ENCODE results near the gene RNF38. TPM values are rescaled to one million over a fixed set of nuclear protein-coding genes. Genes with fewer than 3 reads are reported as not detected.

Gene RNF38
- total RNA-seq, 1 donor from 2014 or later, result 39.6 TPM

DNA sequence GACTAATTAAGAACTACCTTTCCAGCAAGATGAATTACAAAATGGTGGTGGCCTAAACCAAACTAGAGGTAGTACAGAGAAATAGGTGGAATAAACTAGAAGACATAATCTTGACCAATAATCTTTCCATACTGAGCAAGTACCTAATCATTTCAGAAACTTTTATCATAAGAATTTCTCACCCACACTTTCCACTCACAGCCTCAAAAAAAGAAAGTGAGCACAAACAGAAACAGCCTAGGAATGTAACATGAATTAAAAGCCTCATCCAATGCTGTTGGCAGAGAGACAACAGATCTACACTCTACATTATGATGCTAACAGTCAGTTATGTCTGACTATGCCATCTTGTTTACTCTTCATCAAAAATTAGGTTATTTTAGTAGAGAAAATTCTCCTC is 1.3 kb downstream of the RNF38 start:
- Mint-ChIP-seq H3K27ac (ENCODE audit: unreplicated experiment) (peak overlapping the region; percentile 21), H3K4me1 (ENCODE audit: low read depth, unreplicated experiment) (peaks cover 23% of the 10 kb centered on the region), H3K36me3 (ENCODE audit: low read depth, unreplicated experiment) (no peaks in the 10 kb centered on the region), H3K27me3 (ENCODE audit: low read depth, unreplicated experiment) (no peaks in the 10 kb centered on the region), H3K9me3 (ENCODE audit: unreplicated experiment) (no peaks in the 10 kb centered on the region), H3K4me3 (ENCODE audit: unreplicated experiment) (peak overlapping the region; percentile 79)
- TF ChIP-seq EZH2 (IDR thresholded peaks at IDR 0.05; ENCODE audit: insufficient read depth, low read length), result no peak
- TF ChIP-seq, protein P1, sequence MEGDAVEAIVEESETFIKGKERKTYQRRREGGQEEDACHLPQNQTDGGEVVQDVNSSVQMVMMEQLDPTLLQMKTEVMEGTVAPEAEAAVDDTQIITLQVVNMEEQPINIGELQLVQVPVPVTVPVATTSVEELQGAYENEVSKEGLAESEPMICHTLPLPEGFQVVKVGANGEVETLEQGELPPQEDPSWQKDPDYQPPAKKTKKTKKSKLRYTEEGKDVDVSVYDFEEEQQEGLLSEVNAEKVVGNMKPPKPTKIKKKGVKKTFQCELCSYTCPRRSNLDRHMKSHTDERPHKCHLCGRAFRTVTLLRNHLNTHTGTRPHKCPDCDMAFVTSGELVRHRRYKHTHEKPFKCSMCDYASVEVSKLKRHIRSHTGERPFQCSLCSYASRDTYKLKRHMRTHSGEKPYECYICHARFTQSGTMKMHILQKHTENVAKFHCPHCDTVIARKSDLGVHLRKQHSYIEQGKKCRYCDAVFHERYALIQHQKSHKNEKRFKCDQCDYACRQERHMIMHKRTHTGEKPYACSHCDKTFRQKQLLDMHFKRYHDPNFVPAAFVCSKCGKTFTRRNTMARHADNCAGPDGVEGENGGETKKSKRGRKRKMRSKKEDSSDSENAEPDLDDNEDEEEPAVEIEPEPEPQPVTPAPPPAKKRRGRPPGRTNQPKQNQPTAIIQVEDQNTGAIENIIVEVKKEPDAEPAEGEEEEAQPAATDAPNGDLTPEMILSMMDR (IDR thresholded peaks at IDR 0.05; ENCODE audit: insufficient read depth, low read depth, low read length), result no peak
- H3K36me3 ChIP-seq (ENCODE audit: insufficient read depth, low read length), result no peaks in the 10 kb centered on the region
- H2AFZ ChIP-seq (ENCODE audit: low read depth, low read length), result no peak overlapping the region
- H3K9ac ChIP-seq (ENCODE audit: low read length), result peak overlapping the region; percentile 50
- peak overlapping the region; percentile 96 for H3K4me2 ChIP-seq (ENCODE audit: low read length)
- H4K20me1 ChIP-seq (ENCODE audit: insufficient read depth, low read length), result peaks cover 40% of the 10 kb centered on the region
- peak; percentile 78 for DNase-seq (ENCODE audit: low read depth)
- FAIRE-seq, result no peak
- H3K27me3 ChIP-seq (ENCODE audit: insufficient read depth, low read length), result no peaks in the 10 kb centered on the region
- H3K4me3 ChIP-seq (ENCODE audit: insufficient read depth, low read depth, low read length), result peak overlapping the region; percentile 43
- H3K9me3 ChIP-seq (ENCODE audit: insufficient read depth, low read depth, low read length), result no peaks in the 10 kb centered on the region
- H3K4me1 ChIP-seq (ENCODE audit: insufficient read depth, low read length), result peaks cover 16% of the 10 kb centered on the region
- H3K27ac ChIP-seq (ENCODE audit: low read depth, low read length), result peak overlapping the region; percentile 62
- peaks cover 69% of the 10 kb centered on the region for H3K79me2 ChIP-seq (ENCODE audit: insufficient read depth, low read length)

DNA sequence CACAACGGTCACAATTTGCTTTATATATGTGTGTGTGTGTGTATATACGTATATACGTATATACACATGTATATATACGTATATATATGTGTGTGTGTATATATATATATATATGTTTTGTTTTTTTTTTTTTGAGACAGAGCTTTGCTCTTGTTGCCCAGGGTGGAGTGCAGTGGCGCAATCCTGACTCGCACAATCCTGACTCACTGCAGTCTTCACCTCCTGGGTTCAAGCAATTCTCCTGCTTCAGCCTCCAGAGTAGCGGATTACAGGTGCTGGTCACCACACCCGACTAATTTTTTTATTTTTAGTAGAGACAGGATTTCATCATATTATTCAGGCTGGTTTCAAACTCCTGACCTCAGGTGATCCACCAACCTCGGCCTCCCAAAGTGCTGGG is 3.1 kb downstream of the RNF38 start:
- Histone ChIP-seq H3K9me3 (ENCODE audit: insufficient read depth, low read depth, low read length) (no peaks in the 10 kb centered on the region), H3K36me3 (ENCODE audit: insufficient read depth, low read length) (peaks cover 2% of the 10 kb centered on the region), H3K9ac (ENCODE audit: low read length) (no peak overlapping the region), H4K20me1 (ENCODE audit: insufficient read depth, low read length) (peaks cover 57% of the 10 kb centered on the region), H3K4me1 (ENCODE audit: insufficient read depth, low read length) (peaks cover 16% of the 10 kb centered on the region), H2AFZ (ENCODE audit: low read depth, low read length) (no peak overlapping the region), H3K27me3 (ENCODE audit: insufficient read depth, low read length) (no peaks in the 10 kb centered on the region), H3K27ac (ENCODE audit: low read depth, low read length) (no peak overlapping the region), H3K4me3 (ENCODE audit: insufficient read depth, low read depth, low read length) (no peak overlapping the region), H3K4me2 (ENCODE audit: low read length) (no peak overlapping the region), H3K79me2 (ENCODE audit: insufficient read depth, low read length) (peaks cover 87% of the 10 kb centered on the region)
- Mint-ChIP-seq H3K4me3 (ENCODE audit: unreplicated experiment) (no peak overlapping the region), H3K36me3 (ENCODE audit: low read depth, unreplicated experiment) (no peaks in the 10 kb centered on the region), H3K9me3 (ENCODE audit: unreplicated experiment) (no peaks in the 10 kb centered on the region), H3K4me1 (ENCODE audit: low read depth, unreplicated experiment) (peaks cover 26% of the 10 kb centered on the region), H3K27ac (ENCODE audit: unreplicated experiment) (no peak overlapping the region), H3K27me3 (ENCODE audit: low read depth, unreplicated experiment) (no peaks in the 10 kb centered on the region)
- TF ChIP-seq, protein P1 (IDR thresholded peaks at IDR 0.05; ENCODE audit: insufficient read depth, low read depth, low read length), result no peak
- no peak for TF ChIP-seq EZH2 (IDR thresholded peaks at IDR 0.05; ENCODE audit: insufficient read depth, low read length)
- FAIRE-seq (no peak), DNase-seq (ENCODE audit: low read depth) (no peak)

DNA sequence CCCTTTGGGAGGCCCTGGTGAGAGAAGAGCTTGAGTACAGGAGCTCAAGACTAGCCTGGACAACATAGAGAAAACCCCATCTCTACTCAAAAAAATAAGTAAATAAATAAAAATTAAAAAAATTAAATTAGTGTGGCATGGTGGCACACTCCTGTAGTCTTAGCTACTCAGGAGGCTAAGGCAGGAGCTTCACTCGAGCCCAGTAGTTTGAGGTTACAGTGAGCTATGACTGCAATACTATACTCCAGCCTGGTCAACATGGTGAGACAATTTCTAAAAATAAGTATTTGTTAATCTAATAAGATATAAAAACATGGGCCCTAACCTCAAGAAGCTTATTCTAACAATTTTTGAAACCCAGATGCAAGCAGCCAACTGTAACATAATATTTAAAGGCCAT is 7.6 kb downstream of the RNF38 start:
- H3K27me3 ChIP-seq (ENCODE audit: insufficient read depth, low read length), result no peaks in the 10 kb centered on the region
- H3K9ac ChIP-seq (ENCODE audit: low read length), result no peak overlapping the region
- H3K9me3 ChIP-seq (ENCODE audit: insufficient read depth, low read depth, low read length), result no peaks in the 10 kb centered on the region
- Mint-ChIP-seq H3K4me1 (ENCODE audit: low read depth, unreplicated experiment) (peaks cover 20% of the 10 kb centered on the region), H3K36me3 (ENCODE audit: low read depth, unreplicated experiment) (peaks cover 7% of the 10 kb centered on the region), H3K9me3 (ENCODE audit: unreplicated experiment) (no peaks in the 10 kb centered on the region), H3K27ac (ENCODE audit: unreplicated experiment) (no peak overlapping the region), H3K27me3 (ENCODE audit: low read depth, unreplicated experiment) (no peaks in the 10 kb centered on the region), H3K4me3 (ENCODE audit: unreplicated experiment) (no peak overlapping the region)
- H3K79me2 ChIP-seq (ENCODE audit: insufficient read depth, low read length), result peaks cover 98% of the 10 kb centered on the region
- FAIRE-seq (no peak), DNase-seq (ENCODE audit: low read depth) (no peak)
- no peak for TF ChIP-seq EZH2 (IDR thresholded peaks at IDR 0.05; ENCODE audit: insufficient read depth, low read length)
- TF ChIP-seq, protein P1 (IDR thresholded peaks at IDR 0.05; ENCODE audit: insufficient read depth, low read depth, low read length), result no peak
- no peaks in the 10 kb centered on the region for H3K4me1 ChIP-seq (ENCODE audit: insufficient read depth, low read length)
- no peak overlapping the region for H3K4me3 ChIP-seq (ENCODE audit: insufficient read depth, low read depth, low read length)
- H4K20me1 ChIP-seq (ENCODE audit: insufficient read depth, low read length), result peaks cover 75% of the 10 kb centered on the region
- H3K4me2 ChIP-seq (ENCODE audit: low read length), result no peak overlapping the region
- H3K27ac ChIP-seq (ENCODE audit: low read depth, low read length), result no peak overlapping the region
- H2AFZ ChIP-seq (ENCODE audit: low read depth, low read length), result no peak overlapping the region
- peaks cover 4% of the 10 kb centered on the region for H3K36me3 ChIP-seq (ENCODE audit: insufficient read depth, low read length)
